Right cardiac atrium (tissue), 5 donors: Measurements from ENCODE around the gene PUS10. TPM values are rescaled to one million over a fixed set of nuclear protein-coding genes. Genes with fewer than 3 reads are reported as not detected.
"Not testable (repeated sequence)": the region's sequence is repeated elsewhere in the genome, so short reads cannot be mapped to it uniquely, and the experiment has no call there.

Source experiments
- ATAC-seq, 2 donors: fragments of 200-7000 bp; cut with Tn5 transposase; one replicate each; pipeline versions ENCODE4 v1.8.0 to v1.9.1; 2020; ENCODE audit warnings: moderate library complexity in 2 of 2, mild to moderate bottlenecking in 1 of 2
- DNase-seq, 3 donors: peaks; one replicate each; pipeline ENCODE4 v3.0.0-alpha.2; 2020
- H3K27ac ChIP-seq: one replicate; pipeline ENCODE4 v1.5.1; 2013; ENCODE audit warnings: mild to moderate bottlenecking, low read length, control low read depth, moderate library complexity
- H3K27me3 ChIP-seq: one replicate; pipeline ENCODE4 v1.6.1; 2013; ENCODE audit not compliant: control insufficient read depth, insufficient read depth
- H3K4me1 ChIP-seq: one replicate; pipeline ENCODE4 v1.6.1; 2013; ENCODE audit warnings: low read length; ENCODE audit not compliant: control insufficient read depth, insufficient read depth
- H3K4me3 ChIP-seq: one replicate; pipeline ENCODE4 v1.5.1; 2013; ENCODE audit warnings: low read length, control low read depth
- H3K9me3 ChIP-seq: one replicate; pipeline ENCODE4 v1.6.1; 2013; ENCODE audit warnings: low read length; ENCODE audit not compliant: control insufficient read depth
- WGBS: extraction: QIAGEN DNeasy Blood & Tissue Kit; methylation state at CpG from one replicate; pipeline ENCODE4 v1.1.7; 2013; 5-methylcytosine and 5-hydroxymethylcytosine counted together
- intact Hi-C, 4 donors: fragments of 100-400 bp; cut with DNase I; formaldehyde crosslinking; loops; one replicate each; pipeline versions ENCODE4 v1.11.0 to v1.14.0; 2022 to 2023
- polyA plus RNA-seq: library from polyadenylated mRNA; stranded (reverse); fragments of 200-250 nt; gene quantifications from one replicate; pipeline ENCODE4 v1.2.3, GENCODE V29; 2013
- total RNA-seq, 4 donors: library from RNA; stranded (reverse); fragmentation: NEBNext Ultra II Directional; extraction: Animal tissue kit (Norgen Biotek cat#: 25700); gene quantifications; one replicate each; pipeline ENCODE4 v1.2.1, GENCODE V29; 2021
- donor health status: healthy with polysubstance abuse.
- donor health status: DM: no; HTN: yes; CAD: no.
- donor health status: DM: no; HTN: no; CAD: no.
- donor health status: DM: no; HTN: yes; CAD: no; lungs with severe emphysema.
- donor health status: DM: yes; HTN: yes; CAD: no.

PUS10 gene
- total and polyA plus RNA-seq, 5 donors = 2.9 to 4.6 (median 3.5) TPM

DNA sequence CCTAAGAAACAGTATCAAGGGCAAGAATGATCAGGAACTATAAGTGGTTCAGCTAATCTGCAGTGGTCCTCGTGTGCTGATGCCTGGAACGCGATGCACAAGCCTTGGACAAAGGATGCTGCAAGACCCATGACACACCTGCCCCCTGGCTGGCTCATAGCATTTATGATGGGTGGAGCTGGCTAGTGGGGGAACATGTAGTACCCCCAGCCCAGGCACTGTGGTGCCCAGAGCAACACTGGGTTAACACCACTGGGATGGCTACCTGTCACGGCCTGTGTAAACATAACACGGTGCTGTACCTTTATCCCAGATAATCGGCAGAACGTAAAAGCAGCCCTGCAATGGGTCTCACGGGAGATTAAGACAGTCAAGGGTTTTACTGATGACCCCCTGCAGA, 60.8 kb downstream of the PUS10 start:
- DNase-seq (no peak), ATAC-seq (no peak)
- no peak overlapping the region for H3K4me3 ChIP-seq
- no peaks in the 10 kb centered on the region for H3K27me3 ChIP-seq
- intact Hi-C loops = no loop called here
- H3K9me3 ChIP-seq = no peaks in the 10 kb centered on the region
- H3K27ac ChIP-seq = no peak overlapping the region
- H3K4me1 ChIP-seq = no peaks in the 10 kb centered on the region
- 85% methylated on average over 8 of the region's 8 CpGs for WGBS

DNA sequence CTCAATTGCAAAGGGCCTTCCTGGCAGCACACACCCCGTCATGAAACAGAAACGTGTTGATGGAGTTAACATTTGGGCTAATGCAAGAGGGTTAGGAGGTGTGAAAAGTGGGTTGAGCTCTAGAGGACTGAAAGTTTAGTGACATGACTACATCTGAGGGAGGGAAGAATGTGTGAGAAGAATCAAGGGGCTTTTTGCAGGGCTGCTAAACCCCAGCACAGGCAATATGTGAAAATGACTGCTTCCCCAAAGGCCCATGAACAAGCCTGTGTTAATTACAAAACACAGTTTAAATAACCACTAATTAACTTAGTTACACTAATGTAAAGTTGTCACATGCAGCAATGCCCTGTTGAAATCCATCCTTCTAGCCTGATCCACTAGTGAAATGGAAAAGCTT, 63.9 kb downstream of the PUS10 start:
- no peak for ATAC-seq
- WGBS = 48% methylated on average over 2 of the region's 2 CpGs

DNA sequence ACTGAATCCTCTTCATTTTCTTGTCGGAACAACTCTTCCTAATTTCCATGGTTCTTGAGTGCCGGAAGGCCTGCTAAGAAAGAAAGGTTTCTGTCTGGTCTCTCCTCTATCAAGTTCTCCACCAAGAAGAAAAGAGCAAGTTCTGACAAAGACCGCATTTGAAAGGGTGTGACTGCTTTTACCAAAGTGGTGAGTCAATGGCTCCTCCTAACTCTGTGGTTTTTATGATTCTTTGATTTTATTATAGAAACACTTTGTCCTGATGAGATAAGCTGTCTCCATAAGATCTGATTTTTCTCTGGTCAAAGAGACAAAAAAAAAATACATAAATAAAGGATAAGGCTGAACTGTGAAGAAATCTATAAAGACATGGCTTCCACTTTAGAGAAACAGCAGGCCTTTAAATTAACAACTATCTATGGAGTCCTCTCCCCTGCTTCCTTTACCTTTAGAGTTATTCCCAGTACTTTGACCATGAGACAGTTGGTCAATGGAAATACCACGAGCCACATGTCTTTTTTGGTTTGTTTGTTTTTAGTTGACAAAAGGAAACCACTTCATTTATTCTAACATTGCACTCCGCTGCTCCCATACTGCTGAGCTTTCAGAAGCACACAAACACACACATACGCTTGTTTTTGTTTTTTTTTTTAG, 69.0 kb downstream of the PUS10 start:
- DNase-seq (no peak), ATAC-seq (no peak)
- Histone ChIP-seq H3K27me3 (no peaks in the 10 kb centered on the region), H3K9me3 (no peaks in the 10 kb centered on the region), H3K4me3 (no peak overlapping the region), H3K27ac (no peak overlapping the region), H3K4me1 (no peaks in the 10 kb centered on the region)
- intact Hi-C loops = no loop called here
- WGBS = 91% methylated on average over 6 of the region's 6 CpGs

More for the DNA sequence above, 63.9 kb downstream of the PUS10 start:
- Histone ChIP-seq H3K27ac (no peak overlapping the region), H3K27me3 (no peaks in the 10 kb centered on the region), H3K4me3 (no peak overlapping the region), H3K4me1 (no peaks in the 10 kb centered on the region), H3K9me3 (no peaks in the 10 kb centered on the region)
- DNase-seq = no peak
- intact Hi-C loops = no loop called here

DNA sequence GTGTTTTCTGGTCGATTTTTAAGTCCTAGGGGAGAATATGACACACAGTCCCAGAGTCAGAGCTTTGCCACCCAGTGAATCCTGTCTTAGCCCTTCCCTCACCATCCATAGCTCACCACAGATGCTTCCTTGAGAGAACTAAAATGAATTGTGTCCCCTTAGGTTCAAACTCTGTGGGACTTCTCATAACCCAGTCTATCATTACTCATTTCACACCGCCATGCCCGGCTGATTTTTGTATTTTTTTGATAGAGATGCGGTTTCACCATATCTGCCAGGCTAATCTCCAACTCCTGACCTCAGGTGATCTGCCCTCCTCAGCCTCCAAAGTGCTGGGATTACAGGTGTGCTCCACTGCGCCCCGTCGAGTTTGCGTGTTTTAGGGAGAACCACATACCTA, 69.9 kb downstream of the PUS10 start:
- ATAC-seq (no peak), DNase-seq (no peak)
- Histone ChIP-seq H3K4me3 (no peak overlapping the region), H3K4me1 (no peaks in the 10 kb centered on the region), H3K27me3 (no peaks in the 10 kb centered on the region), H3K9me3 (no peaks in the 10 kb centered on the region), H3K27ac (no peak overlapping the region)
- over 99% methylated on average over 8 of the region's 8 CpGs for WGBS
- intact Hi-C loops = no loop called here

DNA sequence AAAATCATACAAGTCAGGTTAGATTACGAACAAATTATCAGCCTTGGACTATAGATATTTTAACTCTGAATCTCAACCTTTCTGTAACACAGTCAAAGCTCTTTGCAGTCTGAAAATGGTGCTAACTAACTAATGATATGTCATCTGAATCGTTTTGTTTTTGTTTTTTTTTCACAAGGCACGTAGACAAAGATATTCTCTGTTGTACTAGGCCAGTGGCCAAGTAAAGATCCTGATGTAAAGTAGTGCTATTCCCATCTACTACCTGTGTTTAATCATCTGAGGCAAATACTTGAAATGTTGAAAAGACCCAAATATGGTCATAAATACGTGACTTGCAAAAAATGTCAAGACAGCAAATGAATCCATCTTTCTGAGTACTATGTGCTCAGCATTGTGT, 71.0 kb downstream of the PUS10 start:
- WGBS = 81% methylated on average over 4 of the region's 4 CpGs
- Histone ChIP-seq H3K9me3 (no peaks in the 10 kb centered on the region), H3K27me3 (no peaks in the 10 kb centered on the region), H3K4me1 (no peaks in the 10 kb centered on the region), H3K27ac (no peak overlapping the region), H3K4me3 (no peak overlapping the region)
- intact Hi-C loops = no loop called here
- ATAC-seq (no peak), DNase-seq (no peak)

DNA sequence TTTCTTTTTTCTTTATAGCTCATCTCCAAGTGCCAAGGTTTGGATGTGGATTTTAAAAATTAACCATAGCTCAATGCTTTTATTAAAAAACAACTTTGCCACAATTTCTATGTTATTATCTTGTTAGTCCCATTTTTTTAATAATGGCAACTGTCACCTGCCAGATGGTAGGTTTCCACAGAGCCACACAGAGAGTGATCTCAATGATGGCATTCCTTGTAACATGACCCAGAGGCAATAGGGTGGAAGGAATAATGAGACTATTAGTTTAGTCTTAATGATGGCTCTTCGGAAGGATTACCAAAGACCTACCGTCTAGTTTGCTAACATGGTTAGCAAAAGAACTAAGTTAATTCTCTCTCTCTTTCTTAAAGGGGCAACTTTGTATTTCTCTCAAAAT, 72.7 kb downstream of the PUS10 start:
- ATAC-seq = no peak
- no peak overlapping the region for H3K27ac ChIP-seq
- WGBS = 90% methylated on average over 2 of the region's 2 CpGs

DNA sequence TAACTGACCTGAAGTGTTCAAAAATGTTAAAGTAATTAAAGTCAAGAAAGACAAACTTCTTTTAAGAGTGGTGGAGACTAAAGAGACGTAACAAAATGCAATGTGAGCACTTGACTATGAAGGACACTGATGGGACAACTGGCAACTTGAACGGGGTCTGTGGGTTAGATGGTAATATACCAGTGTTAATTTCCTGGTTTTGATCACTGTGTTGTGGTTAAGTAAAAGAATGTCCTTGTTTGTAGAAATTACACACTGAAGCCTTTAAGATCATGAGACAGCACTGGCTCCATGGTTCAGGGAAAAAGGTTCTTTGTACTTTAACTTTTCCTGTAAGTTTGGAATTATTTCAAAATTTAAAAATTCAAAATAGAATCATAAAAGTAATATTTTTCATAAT, 78.4 kb downstream of the PUS10 start:
- Histone ChIP-seq H3K27me3 (no peaks in the 10 kb centered on the region), H3K27ac (no peak overlapping the region), H3K4me1 (no peaks in the 10 kb centered on the region), H3K9me3 (no peaks in the 10 kb centered on the region), H3K4me3 (no peak overlapping the region)
- DNase-seq = no peak
- 80% methylated on average over 2 of the region's 2 CpGs for WGBS
- intact Hi-C loops = no loop called here
- no peak for ATAC-seq

More for the DNA sequence above, 72.7 kb downstream of the PUS10 start:
- Histone ChIP-seq H3K9me3 (no peaks in the 10 kb centered on the region), H3K27me3 (no peaks in the 10 kb centered on the region), H3K4me3 (no peak overlapping the region), H3K4me1 (no peaks in the 10 kb centered on the region)
- intact Hi-C loops = no loop called here
- DNase-seq = no peak

DNA sequence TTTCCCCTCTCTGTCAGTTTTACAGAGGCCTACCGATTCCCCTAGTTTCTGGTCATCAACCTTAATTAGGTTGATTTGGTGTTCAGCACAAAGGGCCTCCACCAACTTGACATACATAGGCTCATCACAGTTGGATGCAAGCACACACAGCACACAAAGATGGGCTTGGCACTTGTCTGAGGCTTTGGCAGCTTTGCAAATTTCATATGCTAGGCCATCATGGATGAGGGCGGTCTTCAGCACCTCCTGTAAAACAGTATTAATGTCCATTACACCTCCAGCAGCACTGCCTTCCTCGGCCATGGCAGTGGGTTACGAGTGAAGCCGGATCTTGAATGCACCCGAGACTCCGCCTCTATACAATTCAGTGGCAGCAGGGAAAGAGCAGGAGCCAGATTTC, 79.8 kb downstream of the PUS10 start:
- H3K4me1 ChIP-seq = no peaks in the 10 kb centered on the region
- no peak overlapping the region for H3K27ac ChIP-seq
- intact Hi-C loops = no loop called here
- no peaks in the 10 kb centered on the region for H3K27me3 ChIP-seq
- no peak for DNase-seq
- H3K9me3 ChIP-seq = no peaks in the 10 kb centered on the region
- no peak overlapping the region for H3K4me3 ChIP-seq
- WGBS = 97% methylated on average over 7 of the region's 7 CpGs
- ATAC-seq = no peak

DNA sequence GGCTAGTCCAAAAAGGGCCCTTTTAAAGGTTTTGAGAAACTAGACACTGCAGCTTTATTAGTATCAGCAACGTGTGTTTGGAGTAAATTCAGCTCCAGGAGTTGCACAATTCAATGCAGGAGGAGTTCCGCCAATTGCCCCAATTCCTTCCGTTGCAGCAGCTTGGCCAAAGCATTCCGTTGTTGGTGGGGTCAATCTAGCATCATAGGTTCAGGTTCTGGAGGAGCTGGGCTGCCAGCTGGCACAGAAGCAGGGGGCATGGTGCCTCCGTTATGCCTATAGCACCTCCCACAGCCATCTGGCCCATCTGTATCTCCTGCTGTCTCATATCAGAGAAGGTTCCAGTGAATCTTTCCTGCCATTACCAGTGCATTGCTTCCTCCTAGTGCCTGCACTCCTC, 81.3 kb downstream of the PUS10 start:
- Histone ChIP-seq H3K27ac (no peak overlapping the region), H3K4me1 (no peaks in the 10 kb centered on the region), H3K4me3 (no peak overlapping the region), H3K27me3 (no peaks in the 10 kb centered on the region), H3K9me3 (no peaks in the 10 kb centered on the region)
- intact Hi-C loops = no loop called here
- ATAC-seq (peak in 1 of 2 donors; percentile 11), DNase-seq (peak in 1 of 3 donors; percentile 49)
- WGBS = 73% methylated on average over 5 of the region's 5 CpGs

DNA sequence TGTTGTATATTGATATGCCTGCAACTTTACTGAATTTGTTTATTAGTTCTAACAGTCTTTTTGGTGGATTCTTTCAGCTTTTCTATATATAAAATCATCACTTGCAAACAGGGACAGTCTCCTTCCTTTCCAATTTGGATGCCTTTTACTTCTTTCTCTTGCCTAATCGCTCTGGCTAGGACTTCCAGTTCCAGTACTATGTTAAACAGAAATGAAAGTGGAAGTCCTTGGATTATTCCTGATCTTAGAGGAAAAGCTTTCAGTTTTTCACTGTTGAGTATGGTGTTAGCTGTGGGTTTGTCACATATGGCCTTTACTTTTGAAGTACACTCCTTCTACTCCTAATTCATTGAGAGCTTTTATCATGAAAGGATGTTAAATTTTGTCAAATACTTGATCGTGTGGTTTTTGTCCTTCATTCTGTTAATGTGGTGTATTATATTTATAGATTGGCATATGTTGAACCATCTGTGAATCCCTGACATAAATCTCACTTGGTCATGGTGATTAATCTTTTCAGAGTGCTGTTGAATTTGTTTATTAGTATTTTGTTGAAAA, 83.8 kb downstream of the PUS10 start:
- DNase-seq (no peak), ATAC-seq (peak; percentile 32 to 68)
- H3K4me3 ChIP-seq = no peak overlapping the region
- no peaks in the 10 kb centered on the region for H3K4me1 ChIP-seq
- intact Hi-C loops = no loop called here
- WGBS = 55% methylated on average over 2 of the region's 2 CpGs
- H3K9me3 ChIP-seq = no peaks in the 10 kb centered on the region
- H3K27me3 ChIP-seq = no peaks in the 10 kb centered on the region
- no peak overlapping the region for H3K27ac ChIP-seq

DNA sequence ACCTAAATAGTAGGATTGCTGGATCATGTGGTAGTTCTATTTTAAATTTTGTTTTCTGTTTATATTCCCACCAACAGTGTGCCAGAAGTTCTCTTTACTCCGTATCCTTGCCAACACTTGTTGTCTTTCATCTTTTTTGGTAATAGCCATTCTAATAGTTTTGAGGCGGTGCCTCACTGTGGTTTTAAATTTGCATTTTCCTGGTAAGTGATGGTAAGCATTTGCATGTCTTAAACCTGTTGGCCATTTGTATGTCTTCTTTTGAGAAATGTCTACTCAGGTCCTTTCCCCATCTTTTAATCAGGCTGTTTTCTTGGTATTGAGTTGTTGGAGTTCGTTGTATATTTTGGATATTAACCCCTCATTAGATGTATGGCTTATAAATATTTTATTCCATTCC, 85.1 kb downstream of the PUS10 start:
- Histone ChIP-seq H3K4me1 (no peaks in the 10 kb centered on the region), H3K27me3 (no peaks in the 10 kb centered on the region), H3K27ac (no peak overlapping the region), H3K9me3 (no peaks in the 10 kb centered on the region), H3K4me3 (no peak overlapping the region)
- 96% methylated on average over 3 of the region's 3 CpGs for WGBS
- intact Hi-C loops = no loop called here
- ATAC-seq (no peak), DNase-seq (no peak)

DNA sequence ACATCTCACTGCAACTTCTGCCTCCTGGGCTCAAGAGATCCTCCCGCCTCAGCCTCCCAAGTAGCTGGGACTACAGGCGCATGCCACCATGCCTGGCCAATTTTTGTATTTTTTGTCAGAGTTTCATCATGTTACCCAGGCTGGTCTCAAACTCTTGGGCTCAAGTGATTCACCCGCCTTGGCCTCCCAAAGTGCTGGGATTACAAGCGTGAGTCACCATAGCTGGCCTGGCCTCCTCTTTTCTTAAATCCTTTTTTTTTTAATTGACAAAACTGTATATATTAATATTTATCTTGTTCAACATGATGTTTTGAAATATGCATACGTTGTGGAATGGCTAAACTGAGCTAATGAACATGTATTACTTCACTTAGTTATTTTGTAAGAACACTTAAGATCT, 86.0 kb downstream of the PUS10 start:
- H3K27me3 ChIP-seq, DNase-seq, H3K4me3 ChIP-seq, intact Hi-C loops, H3K27ac ChIP-seq, ATAC-seq, H3K9me3 ChIP-seq, H3K4me1 ChIP-seq: not testable (repeated sequence)
- WGBS = 97% methylated on average over 5 of the region's 5 CpGs
